ENCODE results near the gene HDLBP.

- no peak for TF ChIP-seq POLR2AphosphoS5 (IDR thresholded peaks at IDR 0.05; ENCODE audit: low read depth, low read length)
- TF ChIP-seq, protein P1, sequence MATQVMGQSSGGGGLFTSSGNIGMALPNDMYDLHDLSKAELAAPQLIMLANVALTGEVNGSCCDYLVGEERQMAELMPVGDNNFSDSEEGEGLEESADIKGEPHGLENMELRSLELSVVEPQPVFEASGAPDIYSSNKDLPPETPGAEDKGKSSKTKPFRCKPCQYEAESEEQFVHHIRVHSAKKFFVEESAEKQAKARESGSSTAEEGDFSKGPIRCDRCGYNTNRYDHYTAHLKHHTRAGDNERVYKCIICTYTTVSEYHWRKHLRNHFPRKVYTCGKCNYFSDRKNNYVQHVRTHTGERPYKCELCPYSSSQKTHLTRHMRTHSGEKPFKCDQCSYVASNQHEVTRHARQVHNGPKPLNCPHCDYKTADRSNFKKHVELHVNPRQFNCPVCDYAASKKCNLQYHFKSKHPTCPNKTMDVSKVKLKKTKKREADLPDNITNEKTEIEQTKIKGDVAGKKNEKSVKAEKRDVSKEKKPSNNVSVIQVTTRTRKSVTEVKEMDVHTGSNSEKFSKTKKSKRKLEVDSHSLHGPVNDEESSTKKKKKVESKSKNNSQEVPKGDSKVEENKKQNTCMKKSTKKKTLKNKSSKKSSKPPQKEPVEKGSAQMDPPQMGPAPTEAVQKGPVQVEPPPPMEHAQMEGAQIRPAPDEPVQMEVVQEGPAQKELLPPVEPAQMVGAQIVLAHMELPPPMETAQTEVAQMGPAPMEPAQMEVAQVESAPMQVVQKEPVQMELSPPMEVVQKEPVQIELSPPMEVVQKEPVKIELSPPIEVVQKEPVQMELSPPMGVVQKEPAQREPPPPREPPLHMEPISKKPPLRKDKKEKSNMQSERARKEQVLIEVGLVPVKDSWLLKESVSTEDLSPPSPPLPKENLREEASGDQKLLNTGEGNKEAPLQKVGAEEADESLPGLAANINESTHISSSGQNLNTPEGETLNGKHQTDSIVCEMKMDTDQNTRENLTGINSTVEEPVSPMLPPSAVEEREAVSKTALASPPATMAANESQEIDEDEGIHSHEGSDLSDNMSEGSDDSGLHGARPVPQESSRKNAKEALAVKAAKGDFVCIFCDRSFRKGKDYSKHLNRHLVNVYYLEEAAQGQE (IDR thresholded peaks at IDR 0.05; ENCODE audit: insufficient read depth in 1 of 2, low read depth in 2 of 2, low read length in 2 of 2), result no peak
- TF ChIP-seq SIN3A (IDR thresholded peaks at IDR 0.05; ENCODE audit: borderline replicate concordance, insufficient read depth, low read length), result no peak
- TF ChIP-seq TAF1 (IDR thresholded peaks at IDR 0.05; ENCODE audit: borderline replicate concordance, insufficient read depth, low read length), result no peak
- no peak for TF ChIP-seq FOXP2 (optimal IDR thresholded peaks at IDR 0.05; ENCODE audit: borderline replicate concordance, extremely low read depth, extremely low read length, insufficient read depth)
Observed at GRCh38 chr2:241300000-241300399, 15.5 kb downstream of the HDLBP start.

All from PFSK-1 (cell line).